Effector memory CD4-positive, alpha-beta T cell (primary cell): ENCODE measurements around the gene STX16.

Source experiments
- DNase-seq, 3 donors: peaks; one replicate each; pipeline ENCODE4 v3.0.0-alpha.2; 2020
- H3K27ac ChIP-seq: 2 replicates; pipeline ENCODE4 v1.7.0; 2013; ENCODE audit warnings: mild to moderate bottlenecking, low read length, moderate library complexity; ENCODE audit not compliant: insufficient read depth, poor library complexity, severe bottlenecking
- H3K27me3 ChIP-seq: replicated peaks from 2 replicates; pipeline ENCODE4 v1.7.0; 2013; ENCODE audit warnings: mild to moderate bottlenecking, low read length; ENCODE audit not compliant: insufficient read depth, control insufficient read depth, poor library complexity, severe bottlenecking
- H3K36me3 ChIP-seq: 2 replicates; pipeline ENCODE4 v1.7.0; 2013; ENCODE audit warnings: mild to moderate bottlenecking, low read length, moderate library complexity; ENCODE audit not compliant: control insufficient read depth, insufficient read depth
- H3K4me1 ChIP-seq: 2 replicates; pipeline ENCODE4 v1.7.0; 2013; ENCODE audit warnings: low read length, mild to moderate bottlenecking; ENCODE audit not compliant: control insufficient read depth, insufficient read depth, poor library complexity, severe bottlenecking
- H3K4me3 ChIP-seq: 2 replicates; pipeline ENCODE4 v1.7.0; 2013; ENCODE audit warnings: low read length, low read depth, mild to moderate bottlenecking; ENCODE audit not compliant: insufficient read depth, poor library complexity, severe bottlenecking
- H3K9me3 ChIP-seq: 2 replicates; pipeline ENCODE4 v1.7.0; 2013; ENCODE audit warnings: mild to moderate bottlenecking, low read length, moderate library complexity; ENCODE audit not compliant: control insufficient read depth

STX16 gene

DNA sequence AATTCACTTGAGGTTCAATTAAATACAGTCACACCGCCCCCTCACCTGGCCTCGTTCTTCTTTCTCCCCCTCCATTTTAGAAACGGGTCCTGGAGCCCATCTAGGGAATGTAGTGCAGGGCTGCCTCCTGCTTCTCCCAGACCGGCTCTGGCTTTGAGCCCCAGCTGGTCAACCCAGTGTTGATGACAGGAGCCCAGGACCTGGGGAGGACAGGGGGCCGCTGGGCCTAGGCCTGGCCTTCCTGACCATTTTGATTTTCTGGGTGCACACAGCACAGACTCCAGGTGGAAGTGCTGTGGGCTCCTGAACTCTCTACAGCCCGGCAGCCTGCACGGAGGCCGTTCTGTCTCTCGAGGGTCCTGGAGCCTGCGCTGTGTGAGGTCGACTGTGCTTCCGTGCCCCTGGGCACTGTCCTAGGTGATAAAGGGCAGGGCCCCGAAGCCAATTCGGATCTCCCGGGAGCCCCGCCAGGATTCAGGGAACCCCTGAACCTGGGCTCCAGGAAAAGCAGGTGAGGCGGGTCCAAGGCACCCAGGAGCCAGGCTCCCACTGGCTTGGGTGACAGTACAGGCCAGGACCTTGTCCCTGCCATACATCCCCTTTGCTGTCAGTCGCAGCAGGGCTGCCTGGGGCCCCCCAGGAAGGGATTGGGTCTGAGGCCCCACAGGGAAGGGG, 64.9 kb downstream of the STX16 start:
- no peaks in the 10 kb centered on the region for H3K4me1 ChIP-seq
- H3K27me3 ChIP-seq: no peaks in the 10 kb centered on the region
- H3K9me3 ChIP-seq: no peaks in the 10 kb centered on the region
- H3K36me3 ChIP-seq: no peaks in the 10 kb centered on the region
- no peak overlapping the region for H3K4me3 ChIP-seq
- H3K27ac ChIP-seq: no peak overlapping the region
- no peak for DNase-seq

DNA sequence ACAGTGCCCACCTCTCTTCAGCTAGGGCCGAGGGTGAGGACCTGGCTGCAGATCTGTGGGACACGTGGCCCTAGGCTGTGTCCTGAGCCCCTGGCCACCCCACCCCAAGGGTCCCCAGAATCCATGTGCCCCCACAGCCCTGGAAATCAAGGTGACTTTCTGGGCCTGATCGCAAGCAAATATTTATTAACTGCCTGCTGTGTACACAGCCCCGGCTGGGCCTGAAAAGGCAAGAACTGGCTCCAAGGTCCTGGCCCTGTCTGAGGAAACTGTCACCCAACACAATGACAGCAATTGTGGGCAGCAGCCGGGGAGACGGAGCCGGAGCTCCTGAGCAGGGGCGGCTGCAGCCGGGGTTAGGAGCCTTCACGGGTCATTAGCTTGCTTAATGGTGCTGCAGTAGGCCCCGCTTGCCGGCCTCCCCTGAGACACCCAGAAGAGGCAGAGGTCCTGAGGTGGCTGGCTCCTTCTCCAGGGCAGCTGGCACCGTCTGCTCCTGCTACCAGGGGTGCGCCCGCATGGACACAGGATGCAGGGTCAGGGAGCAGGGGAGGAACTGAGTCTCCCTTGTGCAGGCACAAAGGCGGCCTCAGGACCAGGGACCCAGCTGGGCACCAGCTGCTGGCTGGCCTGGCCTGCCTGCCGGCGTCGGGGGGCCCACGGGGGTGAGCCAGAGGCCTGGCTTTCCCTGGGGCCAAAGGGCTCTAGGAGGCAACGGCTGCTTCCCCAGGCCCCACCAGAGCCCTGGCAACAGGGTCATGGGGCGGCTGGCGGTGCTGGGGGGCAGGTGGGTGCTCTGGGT, 65.6 kb downstream of the STX16 start:
- Histone ChIP-seq H3K4me1 (no peaks in the 10 kb centered on the region), H3K9me3 (no peaks in the 10 kb centered on the region), H3K27ac (no peak overlapping the region), H3K36me3 (no peaks in the 10 kb centered on the region), H3K27me3 (no peaks in the 10 kb centered on the region), H3K4me3 (no peak overlapping the region)
- DNase-seq: no peak

DNA sequence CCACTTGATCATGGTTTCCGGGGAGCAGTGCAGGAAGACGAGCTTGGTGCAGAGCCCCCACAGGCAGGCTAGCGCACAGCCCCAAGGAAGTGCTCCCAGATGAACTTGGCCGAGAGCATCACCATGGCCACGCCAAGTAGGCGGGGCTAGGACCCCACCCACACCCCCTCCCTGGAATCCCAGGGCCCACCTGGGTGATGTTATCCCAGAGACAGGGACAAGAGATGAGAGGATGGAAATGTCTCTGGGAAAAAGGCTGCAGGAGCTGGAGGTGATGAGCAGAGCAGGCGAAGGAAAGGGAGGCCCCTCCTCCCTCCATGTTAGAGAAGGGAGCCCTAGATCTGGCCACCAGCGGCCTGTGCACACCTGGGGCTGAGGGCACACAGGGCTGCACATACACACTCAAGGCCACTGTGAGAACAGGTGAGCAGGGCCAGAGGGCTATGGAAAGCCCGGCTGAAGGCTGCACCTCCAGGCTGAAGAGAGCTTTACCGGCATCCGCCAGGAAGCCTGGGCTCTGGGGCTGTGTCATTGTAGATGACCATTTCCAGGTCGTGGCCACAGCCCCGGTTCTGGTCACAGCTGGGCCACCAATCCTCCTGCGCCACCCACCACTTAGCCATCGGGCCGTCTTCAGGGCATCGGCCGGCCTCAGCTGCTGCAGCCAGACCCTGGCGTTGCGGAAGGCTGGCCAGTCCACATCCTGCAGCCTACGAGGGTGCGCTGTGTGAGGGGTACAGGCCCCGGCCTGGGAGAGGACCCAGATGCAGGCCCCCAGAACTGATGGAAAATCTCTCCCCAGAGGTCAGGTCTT, 66.4 kb downstream of the STX16 start:
- H3K36me3 ChIP-seq: no peaks in the 10 kb centered on the region
- H3K27ac ChIP-seq: no peak overlapping the region
- H3K4me1 ChIP-seq: no peaks in the 10 kb centered on the region
- H3K9me3 ChIP-seq: no peaks in the 10 kb centered on the region
- no peak for DNase-seq
- H3K4me3 ChIP-seq: no peak overlapping the region
- peaks cover 6% of the 10 kb centered on the region for H3K27me3 ChIP-seq

DNA sequence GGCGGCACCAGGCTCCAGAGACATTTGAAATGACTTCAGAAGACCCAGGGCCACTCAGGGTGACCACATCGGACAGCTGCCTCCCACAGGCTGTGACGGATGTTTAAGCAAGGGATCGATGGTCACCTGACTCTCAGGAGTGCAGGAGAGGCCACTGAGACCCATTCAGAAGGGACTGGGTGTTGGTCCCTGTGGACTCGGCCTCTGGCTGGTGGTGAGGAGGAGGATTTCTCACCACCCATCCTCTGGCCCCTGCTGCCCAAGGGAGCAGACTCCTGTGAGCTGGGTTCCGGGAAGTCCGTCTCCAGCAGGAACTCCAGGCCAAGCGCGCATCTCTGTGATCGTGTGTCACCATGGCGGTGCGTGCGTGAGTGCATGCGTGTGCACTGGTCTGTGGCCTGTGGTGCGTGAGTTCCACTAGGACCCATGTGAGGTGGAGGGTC, 67.1 kb downstream of the STX16 start:
- Histone ChIP-seq H3K27me3 (peaks cover 6% of the 10 kb centered on the region), H3K4me3 (no peak overlapping the region), H3K9me3 (no peaks in the 10 kb centered on the region), H3K27ac (no peak overlapping the region), H3K36me3 (no peaks in the 10 kb centered on the region), H3K4me1 (no peaks in the 10 kb centered on the region)
- no peak for DNase-seq

DNA sequence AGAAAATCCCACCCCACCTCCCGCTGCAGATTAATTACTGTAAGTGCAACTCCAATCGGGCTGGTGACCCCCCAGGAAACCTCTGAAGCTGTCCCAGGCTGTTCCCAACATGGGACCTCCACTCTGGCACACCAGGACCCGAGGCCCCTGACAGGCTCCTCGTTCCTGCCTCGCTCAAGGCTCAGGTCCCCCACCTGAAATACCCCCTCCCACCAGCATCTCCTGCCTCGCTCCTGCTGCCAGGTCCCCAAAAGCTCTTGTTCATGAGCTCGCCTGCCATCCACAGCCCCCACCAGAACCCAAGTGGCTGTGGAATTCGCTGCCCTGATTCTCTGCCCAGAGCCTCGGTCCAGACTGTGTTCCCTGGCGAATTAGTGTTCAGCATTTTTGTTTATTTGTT, 67.6 kb downstream of the STX16 start:
- no peak for DNase-seq

DNA sequence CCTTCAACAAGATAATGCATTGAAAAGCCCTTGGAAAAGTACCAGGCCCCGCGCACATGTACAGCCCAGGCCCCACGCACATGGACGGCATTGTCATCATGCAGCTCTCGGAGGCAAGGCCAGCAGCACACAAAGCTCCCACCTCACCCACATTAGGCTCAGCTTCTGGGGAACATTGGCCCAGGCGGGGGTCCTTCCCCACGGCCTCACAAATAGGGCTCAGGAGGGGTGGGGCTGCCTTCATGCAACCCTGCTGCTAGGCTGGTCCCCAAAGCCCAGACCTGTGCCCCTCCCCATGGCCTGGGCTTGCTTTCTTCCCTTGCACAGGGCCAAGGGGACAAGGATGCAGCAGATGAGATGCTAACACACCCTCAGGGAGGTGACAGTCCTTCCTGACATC, 68.2 kb downstream of the STX16 start:
- no peak overlapping the region for H3K4me3 ChIP-seq
- no peaks in the 10 kb centered on the region for H3K9me3 ChIP-seq
- no peak overlapping the region for H3K27ac ChIP-seq
- no peaks in the 10 kb centered on the region for H3K4me1 ChIP-seq
- no peak for DNase-seq
- peaks cover 6% of the 10 kb centered on the region for H3K27me3 ChIP-seq
- no peaks in the 10 kb centered on the region for H3K36me3 ChIP-seq

More for the DNA sequence above, 67.6 kb downstream of the STX16 start:
- Histone ChIP-seq H3K36me3 (no peaks in the 10 kb centered on the region), H3K4me1 (no peaks in the 10 kb centered on the region), H3K27me3 (peaks cover 6% of the 10 kb centered on the region), H3K9me3 (no peaks in the 10 kb centered on the region), H3K4me3 (no peak overlapping the region), H3K27ac (no peak overlapping the region)

DNA sequence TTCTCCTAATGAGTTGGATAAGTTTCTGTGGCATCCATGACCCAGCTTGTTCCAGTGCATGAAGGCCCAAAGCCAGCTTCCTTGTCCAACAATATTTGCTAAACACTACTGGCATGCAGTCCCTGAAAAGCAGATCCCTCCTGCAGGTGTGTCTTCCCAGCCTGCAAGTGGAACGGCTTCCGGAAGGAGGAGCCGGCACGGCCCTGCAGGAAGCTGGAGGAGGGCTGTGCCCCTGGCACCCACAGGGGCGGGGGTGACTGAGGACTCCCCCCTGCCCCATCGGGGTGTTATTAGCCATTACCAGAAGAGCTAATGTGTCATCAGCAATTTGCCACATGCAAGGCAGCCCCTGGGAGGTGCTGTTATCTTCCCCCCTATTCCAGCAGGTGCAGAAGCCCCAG, 68.9 kb downstream of the STX16 start:
- no peak overlapping the region for H3K4me3 ChIP-seq
- H3K27ac ChIP-seq: no peak overlapping the region
- no peaks in the 10 kb centered on the region for H3K4me1 ChIP-seq
- H3K27me3 ChIP-seq: peaks cover 6% of the 10 kb centered on the region
- no peaks in the 10 kb centered on the region for H3K9me3 ChIP-seq
- H3K36me3 ChIP-seq: no peaks in the 10 kb centered on the region
- DNase-seq: no peak

DNA sequence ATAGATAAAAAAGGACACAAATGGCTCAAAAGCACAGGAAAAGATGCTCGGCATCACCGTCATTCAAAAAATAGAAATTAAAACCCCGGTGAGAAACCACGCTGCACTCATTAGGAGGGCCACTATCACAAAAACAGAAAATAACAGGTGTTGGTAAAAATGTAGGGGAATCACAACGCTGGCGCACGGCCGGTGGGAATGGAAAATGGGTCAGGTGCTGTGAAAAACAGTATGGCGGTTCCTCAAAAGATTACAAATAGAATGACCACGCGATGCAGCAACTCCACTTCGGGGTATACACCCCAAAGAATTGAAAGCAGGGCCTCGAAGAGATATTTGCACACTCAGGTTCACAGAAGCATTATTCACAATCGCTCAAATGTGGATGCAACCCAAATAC, 69.8 kb downstream of the STX16 start:
- no peaks in the 10 kb centered on the region for H3K36me3 ChIP-seq
- H3K4me3 ChIP-seq: no peak overlapping the region
- no peak overlapping the region for H3K27ac ChIP-seq
- H3K9me3 ChIP-seq: no peaks in the 10 kb centered on the region
- DNase-seq: no peak
- peaks cover 6% of the 10 kb centered on the region for H3K27me3 ChIP-seq
- no peaks in the 10 kb centered on the region for H3K4me1 ChIP-seq

DNA sequence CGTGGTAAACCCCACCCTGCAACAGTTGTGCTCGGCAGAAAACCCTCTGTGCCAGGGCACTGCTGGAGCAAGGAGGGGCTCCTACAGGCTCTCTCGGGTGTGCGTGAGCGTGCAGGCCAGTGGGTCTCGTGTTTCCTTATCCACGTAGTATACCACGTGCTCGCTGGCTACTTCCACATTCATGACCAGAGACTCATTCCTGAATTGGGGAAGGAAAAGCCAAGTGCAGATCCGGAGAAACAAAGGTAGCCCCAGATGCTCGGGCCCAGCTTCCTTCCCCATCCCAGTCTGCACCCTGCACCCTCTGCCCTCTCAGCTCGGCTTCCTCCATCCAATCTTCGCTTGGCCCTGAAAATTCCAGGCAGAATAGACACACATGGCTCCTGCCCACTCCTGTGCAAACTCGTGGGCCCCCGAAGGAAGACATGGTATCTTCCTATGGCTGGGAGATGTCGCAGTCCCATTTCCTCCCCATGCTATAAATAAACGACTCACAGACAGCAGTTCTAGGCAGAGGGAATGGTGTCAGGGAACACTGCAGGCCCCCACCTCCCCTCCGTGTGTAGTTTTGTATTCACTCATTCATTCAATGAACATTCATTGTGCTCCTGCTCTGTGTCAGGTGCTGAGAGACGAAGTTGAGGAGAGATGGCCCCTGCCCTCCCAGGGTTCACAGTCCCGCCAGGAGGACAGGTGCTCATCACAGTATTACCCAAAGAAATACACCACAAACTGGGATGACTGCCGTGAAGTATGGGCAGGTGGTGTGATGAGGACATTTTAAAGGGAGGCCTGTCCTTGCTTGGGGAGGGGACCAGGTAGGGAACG, 71.1 kb downstream of the STX16 start:
- H3K27me3 ChIP-seq: peaks cover 6% of the 10 kb centered on the region
- no peak overlapping the region for H3K4me3 ChIP-seq
- no peaks in the 10 kb centered on the region for H3K9me3 ChIP-seq
- no peaks in the 10 kb centered on the region for H3K36me3 ChIP-seq
- no peak for DNase-seq
- no peaks in the 10 kb centered on the region for H3K4me1 ChIP-seq
- H3K27ac ChIP-seq: no peak overlapping the region
